LNCAP (cell line): Measurements from ENCODE around the gene CAMKMT.

ENCODE experiments used
- CTCF ChIP-seq: fragments of 450-650 bp; IDR thresholded peaks from 2 replicates; pipeline ENCODE4 v1.5.1; 2017; ENCODE audit warnings: mild to moderate bottlenecking

The CAMKMT gene

GRCh38 chr2:44813658-44814057 is 451.9 kb downstream of the CAMKMT start:
- no peak for TF ChIP-seq CTCF

- TF ChIP-seq CTCF = no peak
Observed at GRCh38 chr2:44817256-44817655, 455.5 kb downstream of the CAMKMT start.

- no peak for TF ChIP-seq CTCF
Observed at GRCh38 chr2:44817673-44818335, 456.1 kb downstream of the CAMKMT start.

- TF ChIP-seq CTCF = no peak
Observed at GRCh38 chr2:44819061-44819460, 457.3 kb downstream of the CAMKMT start.

GRCh38 chr2:44821500-44821899 is 459.8 kb downstream of the CAMKMT start:
- no peak for TF ChIP-seq CTCF

GRCh38 chr2:44822174-44822573 is 460.4 kb downstream of the CAMKMT start:
- TF ChIP-seq CTCF = no peak
